ENCODE results near the gene SMIM13.

GRCh38 chr6:11128608-11129007 is 35.0 kb downstream of the SMIM13 start:
- TF ChIP-seq EZH2 (IDR thresholded peaks at IDR 0.05; ENCODE audit: low read depth), result no peak
- TF ChIP-seq, protein P1, sequence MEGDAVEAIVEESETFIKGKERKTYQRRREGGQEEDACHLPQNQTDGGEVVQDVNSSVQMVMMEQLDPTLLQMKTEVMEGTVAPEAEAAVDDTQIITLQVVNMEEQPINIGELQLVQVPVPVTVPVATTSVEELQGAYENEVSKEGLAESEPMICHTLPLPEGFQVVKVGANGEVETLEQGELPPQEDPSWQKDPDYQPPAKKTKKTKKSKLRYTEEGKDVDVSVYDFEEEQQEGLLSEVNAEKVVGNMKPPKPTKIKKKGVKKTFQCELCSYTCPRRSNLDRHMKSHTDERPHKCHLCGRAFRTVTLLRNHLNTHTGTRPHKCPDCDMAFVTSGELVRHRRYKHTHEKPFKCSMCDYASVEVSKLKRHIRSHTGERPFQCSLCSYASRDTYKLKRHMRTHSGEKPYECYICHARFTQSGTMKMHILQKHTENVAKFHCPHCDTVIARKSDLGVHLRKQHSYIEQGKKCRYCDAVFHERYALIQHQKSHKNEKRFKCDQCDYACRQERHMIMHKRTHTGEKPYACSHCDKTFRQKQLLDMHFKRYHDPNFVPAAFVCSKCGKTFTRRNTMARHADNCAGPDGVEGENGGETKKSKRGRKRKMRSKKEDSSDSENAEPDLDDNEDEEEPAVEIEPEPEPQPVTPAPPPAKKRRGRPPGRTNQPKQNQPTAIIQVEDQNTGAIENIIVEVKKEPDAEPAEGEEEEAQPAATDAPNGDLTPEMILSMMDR (conservative IDR thresholded peaks at IDR 0.05), result no peak

All from PC-9 (cell line).